T-cell (primary cell): ENCODE measurements around the gene RAB30. TPM values are rescaled to one million over a fixed set of nuclear protein-coding genes. Genes with fewer than 3 reads are reported as not detected.

Experiments used
- ATAC-seq, 4 experiments: fragments of 200-7000 bp in 3 of 4; fragments of 150-1000 bp in 1 of 4; cut with Tn5 transposase; replicated peaks in 1 of 4; 1 replicate in 3 of 4; 2 replicates in 1 of 4; pipeline ENCODE4 v1.10.0; 2021; ENCODE audit warnings: moderate library complexity in 3 of 4, mild to moderate bottlenecking in 2 of 4, moderate number of reproducible peaks in 1 of 4
- CTCF ChIA-PET, 2 donors: fragments of 300-600 bp; sonication (Branson Sonifier 250); formaldehyde crosslinking; loops; one replicate each; lab custom pipeline; 2022; ENCODE audit warnings: antibody characterized with exemption in 2 of 2; lab: Charles Lee
- POLR2A ChIA-PET, 2 donors: fragments of 300-600 bp; sonication (Branson Sonifier 250); formaldehyde crosslinking; loops; one replicate each; lab custom pipeline; 2022; ENCODE audit warnings: antibody characterized with exemption in 2 of 2; lab: Charles Lee
- DNase-seq, 35 experiments: peaks; one replicate each; pipeline versions ENCODE4 v3.0.0 to v3.0.0-alpha.2; 2013 to 2023
- H3K27ac ChIP-seq: one replicate; pipeline ENCODE4 v1.5.1; 2013; ENCODE audit warnings: low read length
- H3K27me3 ChIP-seq, 2 experiments: replicated peaks in 1 of 2; 1 replicate in 1 of 2; 2 replicates in 1 of 2; pipeline versions ENCODE4 v1.6.1 to v1.7.0; 2013; ENCODE audit warnings: low read length in 1 of 2, mixed read lengths in 1 of 2; ENCODE audit not compliant: control insufficient read depth in 2 of 2, insufficient read depth in 2 of 2; ENCODE audit errors: extremely low read depth in 1 of 2
- H3K36me3 ChIP-seq, 2 donors: 1 replicate in 1 of 2; 2 replicates in 1 of 2; pipeline versions ENCODE4 v1.6.1 to v1.7.0; 2013; ENCODE audit warnings: low read length in 1 of 2; ENCODE audit not compliant: control insufficient read depth in 2 of 2, insufficient read depth in 1 of 2; ENCODE audit errors: extremely low read depth in 1 of 2
- H3K4me1 ChIP-seq, 2 experiments: 1 replicate in 1 of 2; 2 replicates in 1 of 2; pipeline versions ENCODE4 v1.6.1 to v1.7.0; 2013; ENCODE audit warnings: low read length in 2 of 2, mixed read lengths in 1 of 2; ENCODE audit not compliant: insufficient read depth in 2 of 2, control insufficient read depth in 1 of 2; ENCODE audit errors: extremely low read depth in 1 of 2
- H3K4me3 ChIP-seq, 2 donors: 1 replicate in 1 of 2; 2 replicates in 1 of 2; pipeline versions ENCODE4 v1.5.1 to v1.7.0; 2013; ENCODE audit warnings: mild to moderate bottlenecking in 2 of 2, low read length in 1 of 2, moderate library complexity in 1 of 2; ENCODE audit not compliant: control insufficient read depth in 1 of 2; ENCODE audit errors: extremely low read depth in 1 of 2
- H3K9me3 ChIP-seq: 2 replicates; pipeline ENCODE4 v1.7.0; 2013
- H3K27ac Mint-ChIP-seq, 2 donors: one replicate each; pipeline ENCODE4 v1.8.0; 2020 to 2021; ENCODE audit warnings: mild to moderate bottlenecking in 2 of 2, mixed read lengths in 2 of 2
- H3K27me3 Mint-ChIP-seq, 2 donors: one replicate each; pipeline ENCODE4 v1.8.0; 2021 to 2022; ENCODE audit warnings: mixed read lengths in 2 of 2
- H3K36me3 Mint-ChIP-seq: one replicate; pipeline ENCODE4 v1.8.0; 2021; ENCODE audit warnings: mixed read lengths
- H3K4me1 Mint-ChIP-seq, 3 donors: one replicate each; pipeline ENCODE4 v1.8.0; 2020 to 2022; ENCODE audit warnings: mixed read lengths in 3 of 3, mild to moderate bottlenecking in 1 of 3
- H3K4me3 Mint-ChIP-seq, 3 donors: one replicate each; pipeline ENCODE4 v1.8.0; 2020 to 2022; ENCODE audit warnings: mild to moderate bottlenecking in 3 of 3, mixed read lengths in 3 of 3, moderate library complexity in 3 of 3
- H3K9me3 Mint-ChIP-seq, 3 donors: one replicate each; pipeline ENCODE4 v1.8.0; 2020 to 2022; ENCODE audit warnings: mixed read lengths in 3 of 3
- WGBS: methylation state at CpG from one replicate; pipeline ENCODE4 v1.1.5; 2013; ENCODE audit warnings: missing lambda C conversion rate; ENCODE audit not compliant: insufficient coverage; 5-methylcytosine and 5-hydroxymethylcytosine counted together
- total RNA-seq, 35 experiments: library from RNA in 6 of 35; stranded (reverse) in 6 of 35; fragments of 120-200 nt in 1 of 35; gene quantifications; one replicate each; pipeline versions ENCODE4 v1.2.1 to v1.2.4 and lab custom pipeline; 2013 to 2026

RAB30 gene
- total RNA-seq, 5 donors from 2014 or later (not counting 1 experiment from before 2014, with no cell fraction given), result 18.6 to 44.5 (median 20.1) TPM

DNA sequence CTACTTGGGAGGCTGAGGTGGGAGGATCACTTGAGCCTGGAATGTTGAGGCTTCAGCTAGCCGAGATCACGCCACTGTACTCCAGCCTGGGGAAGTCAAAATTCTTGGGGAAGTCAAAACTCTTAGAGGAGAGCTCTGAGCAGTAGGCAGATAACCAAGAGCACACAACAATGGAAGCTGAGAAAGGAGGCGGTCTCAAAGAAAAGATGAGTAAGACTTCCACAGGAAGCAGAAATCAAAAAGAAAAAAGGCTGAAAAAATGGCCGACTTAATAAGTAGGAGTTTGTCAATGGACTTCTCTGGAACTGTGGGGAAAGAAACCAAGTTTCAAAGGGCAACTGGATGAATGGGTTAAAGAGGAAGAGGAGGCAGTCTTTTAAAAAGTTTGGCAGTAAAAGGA, 32.1 kb downstream of the RAB30 start:
- DNase-seq, result no peak
- Histone ChIP-seq H3K27me3 (no peaks in the 10 kb centered on the region), H3K9me3 (no peaks in the 10 kb centered on the region), H3K4me3 (no peak overlapping the region), H3K27ac (no peak overlapping the region), H3K36me3 (no peaks in the 10 kb centered on the region), H3K4me1 (peaks cover 12% of the 10 kb centered on the region in 2 experiments)
- H3K27me3 Mint-ChIP-seq, result no peaks in the 10 kb centered on the region
- H3K4me1 Mint-ChIP-seq, result peaks cover 48 to 55% (median 53%) of the 10 kb centered on the region in 3 donors
- no peak for ATAC-seq
- no peak overlapping the region for H3K4me3 Mint-ChIP-seq
- ChIA-PET POLR2A (interaction anchor here in 1 of 2 donors (0.5 to 0.7 kb wide), 3 partner anchors 19 to 138 kb away, joined by 3 to 4 read pairs (median 3); no protein-coding TSS in a partner anchor), CTCF (no interaction called here)
- WGBS, result 94% methylated on average over 4 of the region's 4 CpGs
- no peak overlapping the region for H3K27ac Mint-ChIP-seq
- peaks cover 23% of the 10 kb centered on the region for H3K36me3 Mint-ChIP-seq
- H3K9me3 Mint-ChIP-seq, result no peaks in the 10 kb centered on the region

DNA sequence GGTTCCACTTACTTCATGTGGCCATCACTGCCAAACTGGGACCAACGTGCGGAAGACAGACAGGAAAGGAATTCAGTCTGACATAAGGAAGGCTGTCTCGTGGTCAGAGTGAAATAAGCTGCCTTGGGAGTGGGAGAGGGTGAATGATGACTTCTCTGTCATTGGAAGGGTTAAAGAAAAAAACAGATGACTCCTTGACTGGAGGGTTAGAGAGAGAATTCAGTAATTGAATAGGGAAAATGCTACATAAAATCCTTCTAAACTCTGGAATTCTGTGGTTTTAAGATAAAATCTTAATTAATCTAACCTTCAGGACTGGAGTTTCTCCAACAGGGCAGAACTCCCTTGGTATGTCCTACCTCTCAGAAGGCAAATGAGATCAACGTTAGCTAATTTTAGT, 33.8 kb downstream of the RAB30 start:
- Histone ChIP-seq H3K36me3 (no peaks in the 10 kb centered on the region), H3K27me3 (no peaks in the 10 kb centered on the region), H3K4me3 (no peak overlapping the region), H3K9me3 (no peaks in the 10 kb centered on the region), H3K4me1 (peaks cover 14 to 20% of the 10 kb centered on the region in 2 experiments), H3K27ac (no peak overlapping the region)
- H3K27ac Mint-ChIP-seq, result peak overlapping the region in 1 of 2 donors; percentile 8
- ChIA-PET CTCF (interaction anchor here in 1 of 2 donors (0.6 kb wide), 1 partner anchor 136 kb away, joined by 3 read pairs; no protein-coding TSS in a partner anchor), POLR2A (no interaction called here)
- no peaks in the 10 kb centered on the region for H3K27me3 Mint-ChIP-seq
- WGBS, result 100% methylated on average over 1 of the region's 4 CpGs
- no peak for ATAC-seq
- H3K4me1 Mint-ChIP-seq, result peaks cover 49 to 61% (median 51%) of the 10 kb centered on the region in 3 donors
- peaks cover 32% of the 10 kb centered on the region for H3K36me3 Mint-ChIP-seq
- DNase-seq, result no peak
- no peak overlapping the region for H3K4me3 Mint-ChIP-seq
- no peaks in the 10 kb centered on the region for H3K9me3 Mint-ChIP-seq

DNA sequence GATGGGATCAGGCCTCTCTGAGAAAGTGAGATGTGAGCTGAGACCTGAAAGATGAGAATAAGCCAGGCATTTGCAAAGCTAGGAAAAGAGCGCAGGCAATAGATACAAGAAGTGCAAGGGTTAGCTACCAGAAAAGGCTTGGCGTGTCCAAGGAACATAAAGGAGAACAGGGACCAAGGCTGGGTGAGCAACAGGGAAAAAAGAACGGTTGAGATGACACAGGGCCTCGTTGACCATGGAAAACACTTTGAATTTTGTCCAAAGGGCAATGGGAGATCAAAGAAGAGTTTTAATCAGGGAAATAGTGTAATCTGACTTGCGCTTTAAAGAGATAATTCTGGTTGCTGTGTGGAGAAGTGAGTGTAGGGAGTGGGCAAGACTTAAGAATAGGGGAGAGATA, 35.0 kb downstream of the RAB30 start:
- Histone ChIP-seq H3K4me3 (no peak overlapping the region), H3K27me3 (no peaks in the 10 kb centered on the region), H3K4me1 (peaks cover 14 to 20% of the 10 kb centered on the region in 2 experiments), H3K27ac (no peak overlapping the region), H3K9me3 (no peaks in the 10 kb centered on the region), H3K36me3 (no peaks in the 10 kb centered on the region)
- ATAC-seq (no peak), DNase-seq (no peak)
- ChIA-PET POLR2A (no interaction called here), CTCF (interaction anchor here in 1 of 2 donors (0.6 kb wide), 1 partner anchor 40 kb away, joined by 3 read pairs; no protein-coding TSS in a partner anchor)
- H3K36me3 Mint-ChIP-seq, result peaks cover 41% of the 10 kb centered on the region
- 93% methylated on average over 5 of the region's 5 CpGs for WGBS
- peaks cover 47 to 61% (median 51%) of the 10 kb centered on the region in 3 donors for H3K4me1 Mint-ChIP-seq
- H3K27ac Mint-ChIP-seq, result no peak overlapping the region
- no peaks in the 10 kb centered on the region for H3K9me3 Mint-ChIP-seq
- no peaks in the 10 kb centered on the region for H3K27me3 Mint-ChIP-seq
- H3K4me3 Mint-ChIP-seq, result no peak overlapping the region

DNA sequence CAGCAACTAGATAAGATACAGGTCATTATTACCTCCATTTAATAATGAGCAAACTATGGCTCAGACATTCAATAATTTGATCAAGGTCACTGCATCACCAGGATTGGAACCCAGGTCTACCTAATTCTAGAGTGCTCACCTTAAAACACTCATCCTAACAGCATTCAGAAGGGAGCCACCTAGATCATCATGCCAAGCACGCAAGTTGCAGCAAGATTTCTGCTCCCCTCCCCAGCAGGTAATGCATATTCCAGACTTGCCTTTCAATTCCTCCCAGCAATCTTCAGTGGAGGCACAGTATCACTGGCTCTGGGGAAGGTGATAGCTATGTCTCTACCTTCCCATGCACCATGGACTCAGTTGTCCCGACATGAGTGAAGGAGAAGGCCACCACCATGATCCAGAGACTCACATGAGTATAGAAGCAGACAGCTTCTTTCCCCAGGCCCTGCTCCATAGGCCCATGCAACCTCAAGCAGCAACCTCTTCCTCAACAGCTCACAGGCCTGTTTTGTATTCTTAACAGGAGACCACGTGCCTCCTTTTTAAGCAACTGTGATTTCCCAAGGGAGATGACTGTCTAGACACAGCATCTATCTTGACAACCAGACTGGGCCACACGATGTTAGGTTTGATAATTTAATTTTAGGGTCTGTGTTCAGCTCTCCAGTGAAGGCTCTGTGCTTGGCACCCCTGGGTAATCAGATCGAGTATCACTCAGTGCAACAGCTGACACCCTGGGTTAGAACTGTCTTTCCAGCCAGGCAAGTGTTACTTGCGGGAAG, 36.4 kb downstream of the RAB30 start:
- Histone ChIP-seq H3K27ac (no peak overlapping the region), H3K4me1 (peaks cover 14 to 20% of the 10 kb centered on the region in 2 experiments), H3K9me3 (no peaks in the 10 kb centered on the region), H3K36me3 (no peaks in the 10 kb centered on the region), H3K27me3 (no peaks in the 10 kb centered on the region), H3K4me3 (no peak overlapping the region)
- H3K27ac Mint-ChIP-seq, result no peak overlapping the region
- WGBS, result 90% methylated on average over 5 of the region's 6 CpGs
- peaks cover 40% of the 10 kb centered on the region for H3K36me3 Mint-ChIP-seq
- ChIA-PET POLR2A (interaction anchor here (0.6 kb wide), 2 partner anchors 16 to 39 kb away, joined by 3 read pairs; no protein-coding TSS in a partner anchor), CTCF (interaction anchor here (0.5 to 0.6 kb wide), 3 partner anchors 31 to 331 kb away, joined by 3 read pairs; partner anchors contain the start of gene RAB30 (in 1 of the 2))
- peak overlapping the region in 1 of 3 donors; percentile 2 for H3K4me3 Mint-ChIP-seq
- no peak for DNase-seq
- peaks cover 39 to 55% (median 48%) of the 10 kb centered on the region in 3 donors for H3K4me1 Mint-ChIP-seq
- no peak for ATAC-seq
- no peaks in the 10 kb centered on the region for H3K9me3 Mint-ChIP-seq
- H3K27me3 Mint-ChIP-seq, result no peaks in the 10 kb centered on the region

DNA sequence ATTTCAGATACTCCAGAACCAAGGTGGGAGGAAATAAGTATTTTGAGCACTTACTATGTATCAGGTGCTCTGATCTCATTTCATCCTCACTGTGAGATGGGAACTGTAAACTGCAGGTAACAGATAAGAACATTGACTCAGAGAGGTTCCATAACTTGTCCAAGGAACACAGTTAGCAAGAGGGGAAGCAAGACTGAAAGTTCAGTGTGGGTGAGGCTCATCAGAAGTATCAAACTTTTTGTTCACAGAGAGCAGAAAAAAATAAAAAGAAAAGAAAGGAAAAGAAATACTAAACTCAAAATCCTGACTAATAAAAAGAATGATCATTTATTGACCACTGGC, 37.1 kb downstream of the RAB30 start:
- ChIA-PET POLR2A (no interaction called here), CTCF (no interaction called here)
- Mint-ChIP-seq H3K36me3 (peaks cover 35% of the 10 kb centered on the region), H3K4me3 (peak overlapping the region in 1 of 3 donors; percentile 31), H3K4me1 (peaks cover 40 to 49% (median 43%) of the 10 kb centered on the region in 3 donors), H3K27me3 (no peaks in the 10 kb centered on the region), H3K9me3 (no peaks in the 10 kb centered on the region), H3K27ac (peak overlapping the region in 1 of 2 donors; percentile 29)
- Histone ChIP-seq H3K27me3 (no peaks in the 10 kb centered on the region), H3K4me1 (peaks cover 14 to 20% of the 10 kb centered on the region in 2 experiments), H3K27ac (no peak overlapping the region), H3K4me3 (peak overlapping the region in 1 of 2 donors; percentile 8), H3K36me3 (no peaks in the 10 kb centered on the region), H3K9me3 (no peaks in the 10 kb centered on the region)
- no peak for ATAC-seq
- no peak for DNase-seq

DNA sequence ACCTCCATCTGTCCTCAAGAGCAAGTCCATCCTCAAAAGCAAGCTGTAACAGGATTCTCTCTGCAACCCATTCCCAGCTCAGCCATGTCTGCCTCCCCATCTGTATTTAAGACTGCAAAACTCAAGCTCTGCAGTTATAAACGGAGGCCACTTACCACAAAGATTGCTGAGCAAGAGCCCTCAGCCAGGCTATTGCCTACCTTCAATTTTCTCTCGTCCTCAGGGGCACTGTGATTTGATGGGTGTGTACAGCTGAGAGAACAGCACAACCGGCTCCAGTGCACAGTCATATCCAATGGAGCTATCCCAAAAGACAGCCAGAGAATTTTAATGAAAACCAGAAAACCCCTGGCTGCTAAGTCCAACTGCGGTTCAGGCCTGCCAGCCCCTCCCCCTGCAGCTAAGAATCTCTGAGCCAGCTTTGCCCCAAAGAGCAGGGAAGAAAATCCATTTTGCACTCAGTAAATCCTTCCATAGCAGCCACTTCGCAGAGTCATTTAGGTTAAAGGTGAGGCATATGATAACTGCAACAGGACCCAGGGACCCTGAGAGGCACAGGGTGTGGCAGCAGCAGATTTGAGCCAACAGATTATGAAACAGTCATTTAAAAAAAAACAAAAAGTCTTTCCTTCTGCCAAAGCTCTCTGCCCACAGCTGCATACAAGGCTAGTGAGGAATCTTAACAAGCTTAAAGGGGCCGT, 37.6 kb downstream of the RAB30 start:
- peak overlapping the region in 1 of 2 donors; percentile 8 for H3K4me3 ChIP-seq
- no peaks in the 10 kb centered on the region for H3K9me3 ChIP-seq
- no peaks in the 10 kb centered on the region for H3K36me3 ChIP-seq
- WGBS, result 100% methylated on average over 1 of the region's 6 CpGs
- H3K27ac Mint-ChIP-seq, result no peak overlapping the region
- peaks cover 14 to 20% of the 10 kb centered on the region in 2 experiments for H3K4me1 ChIP-seq
- ATAC-seq (no peak), DNase-seq (no peak)
- CTCF ChIA-PET, result interaction anchor here in 1 of 2 donors (0.7 kb wide), 1 partner anchor 12 kb away, joined by 3 read pairs; no protein-coding TSS in a partner anchor
- H3K27me3 ChIP-seq, result no peaks in the 10 kb centered on the region
- peaks cover 38 to 44% (median 41%) of the 10 kb centered on the region in 3 donors for H3K4me1 Mint-ChIP-seq
- H3K4me3 Mint-ChIP-seq, result peak overlapping the region in 1 of 3 donors; percentile 31
- no peaks in the 10 kb centered on the region for H3K27me3 Mint-ChIP-seq
- H3K27ac ChIP-seq, result no peak overlapping the region
- H3K36me3 Mint-ChIP-seq, result peaks cover 30% of the 10 kb centered on the region
- POLR2A ChIA-PET, result no interaction called here
- no peaks in the 10 kb centered on the region for H3K9me3 Mint-ChIP-seq
